Right lobe of liver (tissue), 6 donors: ENCODE data around the gene NFS1. TPM values are rescaled to one million over a fixed set of nuclear protein-coding genes. Genes with fewer than 3 reads are reported as not detected.

Experiments used
- ATAC-seq, 4 donors: fragments of 200-7000 bp; cut with Tn5 transposase; one replicate each; pipeline ENCODE4 v1.9.1; 2020; ENCODE audit warnings: mild to moderate bottlenecking in 4 of 4, moderate library complexity in 4 of 4
- DNase-seq, 3 donors: peaks; one replicate each; pipeline ENCODE4 v3.0.0-alpha.2; 2020
- H3K27ac ChIP-seq, 3 donors: fragments of 200-600 bp; one replicate each; pipeline ENCODE4 v1.8.0; 2022
- H3K27me3 ChIP-seq, 2 donors: fragments of 200-600 bp; one replicate each; pipeline ENCODE4 v1.8.0; 2022
- H3K36me3 ChIP-seq, 4 donors: fragments of 200-600 bp; sonication (generic) in 1 of 4; one replicate each; pipeline versions ENCODE4 v1.5.1 to v1.8.0; 2017 to 2022; ENCODE audit warnings: control low read depth in 1 of 4
- H3K4me1 ChIP-seq, 4 donors: fragments of 200-600 bp; sonication (generic) in 1 of 4; one replicate each; pipeline versions ENCODE4 v1.5.1 to v1.8.0; 2017 to 2022; ENCODE audit warnings: control low read depth in 1 of 4
- H3K4me3 ChIP-seq, 3 donors: fragments of 200-600 bp; one replicate each; pipeline ENCODE4 v1.8.0; 2022
- H3K9me3 ChIP-seq, 4 donors: fragments of 200-600 bp; sonication (generic) in 1 of 4; one replicate each; pipeline versions ENCODE4 v1.5.1 to v1.8.0; 2017 to 2022; ENCODE audit warnings: control low read depth in 1 of 4
- CTCF ChIP-seq, 4 donors: fragments of 200-600 bp in 3 of 4; fragments of 450-650 bp in 1 of 4; IDR thresholded peaks; one replicate each; pipeline versions ENCODE4 v1.5.1 to v1.8.0; 2016 to 2022; ENCODE audit warnings: antibody characterized with exemption in 4 of 4, mild to moderate bottlenecking in 2 of 4
- POLR2A ChIP-seq: fragments of 450-650 bp; IDR thresholded peaks from one replicate; pipeline ENCODE4 v1.6.1; 2017; ENCODE audit warnings: antibody characterized with exemption, mild to moderate bottlenecking
- WGBS: methylation state at CpG from one replicate; pipeline ENCODE4 v1.1.6; 2018; ENCODE audit warnings: low coverage, low lambda C conversion rate; ENCODE audit not compliant: insufficient coverage; ENCODE audit errors: missing lambda C conversion rate; 5-methylcytosine and 5-hydroxymethylcytosine counted together
- intact Hi-C, 2 donors: fragments of 100-400 bp; cut with DNase I; formaldehyde crosslinking; loops; one replicate each; pipeline versions ENCODE4 v1.11.2 to v1.14.1; 2022
- total RNA-seq, 6 experiments: library from RNA; depleted of rRNA in 2 of 6; stranded (reverse); fragments of >200 nt in 2 of 6; fragmentation: NEBNext Ultra II Directional in 3 of 6; extraction: Animal tissue kit (Norgen Biotek cat#: 25700) in 3 of 6; gene quantifications; one replicate each; pipeline versions ENCODE4 v1.1.0 to v1.2.4, GENCODE V29; 2016 to 2023
- donor health status: DM: no; HTN: yes; CAD: no.
- donor health status: DM: no; HTN: no; CAD: no.
- donor health status: DM: no; HTN: no; CAD: no.
- donor health status: DM: no; HTN: yes; CAD: no.
- donor health status: DM: no; HTN: yes; CAD: no.

Gene NFS1
- total RNA-seq, 6 experiments from 2014 or later = 30.9 to 63.7 (median 44.3) TPM

GRCh38 chr20:35721621-35722020 is 22.5 kb upstream of the NFS1 start:
- ATAC-seq = no peak
- H3K4me3 ChIP-seq = no peak overlapping the region
- WGBS = 59% methylated on average over 3 of the region's 3 CpGs
- no peaks in the 10 kb centered on the region for H3K27me3 ChIP-seq
- TF ChIP-seq CTCF (IDR thresholded peaks at IDR 0.05) (no peak), POLR2A (no peak)
- no peaks in the 10 kb centered on the region for H3K9me3 ChIP-seq
- peaks cover 34 to 100% (median 82%) of the 10 kb centered on the region in 4 donors for H3K36me3 ChIP-seq
- DNase-seq = no peak
- H3K27ac ChIP-seq = no peak overlapping the region
- intact Hi-C loops = no loop called here
- H3K4me1 ChIP-seq = no peaks in the 10 kb centered on the region

DNA sequence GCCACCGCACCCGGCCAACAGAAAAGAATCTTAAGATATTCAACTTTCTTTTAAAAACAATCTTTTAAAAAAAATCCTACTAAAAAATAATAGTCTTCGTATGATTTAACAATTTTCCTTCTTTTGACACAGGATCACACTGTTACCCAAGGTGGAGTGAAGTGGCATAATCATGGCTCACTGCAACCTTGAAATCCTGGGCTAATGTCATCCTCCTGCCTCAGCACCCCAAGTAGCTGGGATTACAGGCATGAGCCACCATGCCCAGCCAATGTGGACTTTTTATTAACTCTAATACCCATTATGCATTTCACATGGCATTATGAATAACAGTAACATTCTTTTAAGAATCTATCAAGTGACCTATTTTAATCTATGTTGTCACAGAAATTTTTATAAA is 22.1 kb upstream of the NFS1 start:
- Histone ChIP-seq H3K27ac (no peak overlapping the region), H3K4me1 (no peaks in the 10 kb centered on the region), H3K36me3 (peaks cover 35 to 100% (median 81%) of the 10 kb centered on the region in 4 donors), H3K9me3 (no peaks in the 10 kb centered on the region), H3K4me3 (no peak overlapping the region), H3K27me3 (no peaks in the 10 kb centered on the region)
- ATAC-seq (no peak), DNase-seq (no peak)
- intact Hi-C loops = no loop called here
- TF ChIP-seq CTCF (IDR thresholded peaks at IDR 0.05) (no peak), POLR2A (no peak)
- 93% methylated on average over 3 of the region's 3 CpGs for WGBS

DNA sequence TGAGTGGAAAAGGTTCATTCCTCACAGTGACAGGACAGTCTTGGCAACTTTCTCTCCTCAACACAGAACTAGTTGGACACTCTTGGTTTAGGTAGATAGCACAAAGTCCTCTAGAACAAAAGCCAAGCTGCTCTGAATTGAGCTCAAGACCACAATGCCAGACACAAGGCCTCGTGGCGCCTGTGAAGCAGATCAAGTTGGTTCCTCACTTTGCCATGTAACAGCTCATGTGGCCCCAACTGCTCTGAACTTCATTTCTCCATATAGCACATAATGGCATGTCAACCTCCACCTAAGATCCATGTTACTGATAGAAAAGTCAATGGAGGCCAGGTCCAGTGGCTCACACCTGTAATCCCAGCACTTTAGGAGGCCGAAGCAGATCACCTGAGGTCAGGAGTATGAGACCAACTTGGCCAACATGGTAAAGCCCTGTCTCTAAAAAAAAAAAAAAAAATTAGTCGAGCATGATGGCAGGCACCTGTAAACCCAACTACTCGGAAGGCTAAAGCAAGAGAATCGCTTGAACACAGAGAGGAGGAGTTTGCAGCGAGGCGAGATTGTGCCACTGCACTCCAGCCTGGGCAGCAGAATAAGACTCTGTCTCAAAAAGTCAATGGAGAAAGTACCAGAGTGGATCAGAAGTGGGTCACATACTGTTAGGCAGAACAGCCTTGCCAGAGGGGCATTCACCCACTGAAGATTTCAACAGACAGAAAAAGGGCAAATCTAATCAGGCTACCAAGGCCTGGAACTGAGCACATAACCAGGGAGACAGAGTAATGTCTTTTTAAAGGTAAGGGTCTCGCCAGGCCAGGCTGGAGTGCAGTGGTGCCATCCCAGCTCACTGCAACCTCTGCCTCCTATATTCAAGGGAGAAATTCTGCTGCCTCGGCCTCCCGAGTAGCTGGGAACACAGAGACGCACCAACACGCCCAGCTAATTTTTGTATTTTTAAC is 21.3 kb upstream of the NFS1 start:
- H3K9me3 ChIP-seq = no peaks in the 10 kb centered on the region
- intact Hi-C loops = no loop called here
- H3K4me3 ChIP-seq = no peak overlapping the region
- DNase-seq (no peak), ATAC-seq (no peak)
- H3K36me3 ChIP-seq = peaks cover 42 to 100% (median 81%) of the 10 kb centered on the region in 4 donors
- no peaks in the 10 kb centered on the region for H3K4me1 ChIP-seq
- no peaks in the 10 kb centered on the region for H3K27me3 ChIP-seq
- no peak overlapping the region for H3K27ac ChIP-seq
- TF ChIP-seq POLR2A (no peak), CTCF (IDR thresholded peaks at IDR 0.05) (no peak)
- whole genome bisulfite sequencing = 88% methylated on average over 8 of the region's 13 CpGs

DNA sequence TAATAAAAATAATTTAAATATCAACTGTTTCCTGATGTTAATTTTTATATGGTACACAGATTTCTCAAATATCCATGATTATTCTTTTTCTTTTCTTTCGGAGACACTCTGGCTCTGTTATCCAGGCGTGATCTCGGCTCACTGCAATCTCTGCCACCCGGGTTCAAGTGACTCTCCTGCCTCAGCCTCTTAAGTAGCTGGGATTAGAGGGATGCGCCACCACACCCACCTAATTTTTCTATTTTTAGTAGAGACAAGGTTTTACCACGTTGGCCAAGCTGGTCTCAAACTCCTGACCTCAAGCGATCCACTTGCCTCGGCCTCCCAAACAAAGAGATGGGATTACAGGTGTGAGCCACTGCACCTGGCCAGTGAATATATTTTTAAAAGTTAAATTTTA is 20.6 kb upstream of the NFS1 start:
- intact Hi-C loops = loop anchor here in 1 of 2 donors (10.0 kb wide), 1 partner anchor 165 kb away; no protein-coding TSS in a partner anchor
- H3K4me1 ChIP-seq = no peaks in the 10 kb centered on the region
- TF ChIP-seq CTCF (IDR thresholded peaks at IDR 0.05) (no peak), POLR2A (no peak)
- DNase-seq = no peak
- peaks cover 45 to 100% (median 80%) of the 10 kb centered on the region in 4 donors for H3K36me3 ChIP-seq
- no peaks in the 10 kb centered on the region for H3K9me3 ChIP-seq
- H3K27ac ChIP-seq = no peak overlapping the region
- H3K4me3 ChIP-seq = no peak overlapping the region
- WGBS = 75% methylated on average over 8 of the region's 8 CpGs
- no peaks in the 10 kb centered on the region for H3K27me3 ChIP-seq
- no peak for ATAC-seq
